DMS114 treated with DMSO at 0.1 percent for 48 hours (cell line): ENCODE data around the gene NUBP1.

Source experiments
- DNase-seq: peaks from one replicate; lab custom pipeline; 2025; ENCODE audit not compliant: unreplicated experiment; lab: John Stamatoyannopoulos, UW

The NUBP1 gene

GRCh38 chr16:10799736-10800135 lies 56.1 kb downstream of the NUBP1 start:
- DNase-seq: no peak

DNA sequence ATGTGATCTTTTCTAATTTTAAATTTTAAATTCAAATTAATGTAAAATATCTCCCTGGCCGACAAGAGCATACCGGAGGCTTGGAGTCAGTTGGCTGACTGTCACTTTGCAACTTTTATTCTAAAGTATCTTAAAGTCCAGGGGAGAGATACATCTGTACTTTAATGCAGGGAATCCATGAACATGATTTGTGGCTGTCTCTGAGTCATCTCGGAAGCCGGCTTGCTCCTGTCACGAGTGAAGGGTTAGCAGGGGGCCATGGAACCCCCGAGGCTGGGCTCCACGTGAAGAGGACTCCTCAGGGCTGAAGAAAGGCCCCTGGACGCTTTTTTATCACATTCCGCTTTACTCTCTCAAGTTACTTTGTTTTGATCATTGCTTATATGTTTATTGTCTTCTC lies 61.7 kb downstream of the NUBP1 start:
- no peak for DNase-seq

DNA sequence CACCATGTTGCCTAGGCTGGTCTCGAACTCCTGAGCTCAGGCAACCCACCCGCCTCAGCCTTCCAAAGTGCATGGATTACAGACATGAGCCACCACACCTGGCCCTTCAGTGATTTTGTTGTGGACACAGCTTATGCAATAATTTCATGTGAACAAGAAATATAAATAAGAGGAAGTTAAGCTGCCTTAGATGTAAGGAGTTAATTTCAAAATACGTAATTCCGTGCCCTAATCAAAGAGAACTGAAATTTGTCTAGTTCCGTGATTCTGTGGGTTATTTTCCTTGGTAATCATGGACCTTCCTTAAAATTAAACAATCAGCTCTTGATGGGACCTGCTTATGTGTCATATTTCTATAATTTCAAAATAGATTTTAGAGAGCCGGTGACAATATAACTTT lies 63.1 kb downstream of the NUBP1 start:
- DNase-seq: no peak

GRCh38 chr16:10808218-10808617 lies 64.6 kb downstream of the NUBP1 start:
- no peak for DNase-seq

DNA sequence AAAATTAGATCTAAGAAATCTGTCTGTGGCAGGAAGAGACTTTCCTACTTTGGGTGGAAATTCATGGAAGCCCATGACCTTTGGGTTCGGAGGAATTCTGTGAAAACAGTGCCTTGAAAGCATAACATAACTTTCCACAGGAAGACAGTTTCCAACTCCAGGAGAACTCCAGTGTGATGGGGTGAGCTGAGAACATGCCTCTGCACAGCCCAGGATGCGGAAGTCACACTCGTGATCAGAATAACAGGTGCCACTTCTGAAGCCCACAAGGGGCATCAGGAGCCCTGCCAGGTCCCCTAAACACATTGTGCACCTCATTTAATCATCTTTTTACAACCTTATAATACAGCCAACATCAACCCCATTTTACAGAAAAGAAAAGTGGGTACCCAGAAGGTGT lies 65.2 kb downstream of the NUBP1 start:
- no peak for DNase-seq

GRCh38 chr16:10809706-10810105 lies 66.1 kb downstream of the NUBP1 start:
- no peak for DNase-seq

- no peak for DNase-seq
These were observed 68.9 kb downstream of the NUBP1 start for GRCh38 chr16:10812312-10813098.

GRCh38 chr16:10813099-10813455 lies 69.4 kb downstream of the NUBP1 start:
- no peak for DNase-seq

- DNase-seq: no peak
These were observed 73.9 kb downstream of the NUBP1 start for GRCh38 chr16:10817514-10817913.

DNA sequence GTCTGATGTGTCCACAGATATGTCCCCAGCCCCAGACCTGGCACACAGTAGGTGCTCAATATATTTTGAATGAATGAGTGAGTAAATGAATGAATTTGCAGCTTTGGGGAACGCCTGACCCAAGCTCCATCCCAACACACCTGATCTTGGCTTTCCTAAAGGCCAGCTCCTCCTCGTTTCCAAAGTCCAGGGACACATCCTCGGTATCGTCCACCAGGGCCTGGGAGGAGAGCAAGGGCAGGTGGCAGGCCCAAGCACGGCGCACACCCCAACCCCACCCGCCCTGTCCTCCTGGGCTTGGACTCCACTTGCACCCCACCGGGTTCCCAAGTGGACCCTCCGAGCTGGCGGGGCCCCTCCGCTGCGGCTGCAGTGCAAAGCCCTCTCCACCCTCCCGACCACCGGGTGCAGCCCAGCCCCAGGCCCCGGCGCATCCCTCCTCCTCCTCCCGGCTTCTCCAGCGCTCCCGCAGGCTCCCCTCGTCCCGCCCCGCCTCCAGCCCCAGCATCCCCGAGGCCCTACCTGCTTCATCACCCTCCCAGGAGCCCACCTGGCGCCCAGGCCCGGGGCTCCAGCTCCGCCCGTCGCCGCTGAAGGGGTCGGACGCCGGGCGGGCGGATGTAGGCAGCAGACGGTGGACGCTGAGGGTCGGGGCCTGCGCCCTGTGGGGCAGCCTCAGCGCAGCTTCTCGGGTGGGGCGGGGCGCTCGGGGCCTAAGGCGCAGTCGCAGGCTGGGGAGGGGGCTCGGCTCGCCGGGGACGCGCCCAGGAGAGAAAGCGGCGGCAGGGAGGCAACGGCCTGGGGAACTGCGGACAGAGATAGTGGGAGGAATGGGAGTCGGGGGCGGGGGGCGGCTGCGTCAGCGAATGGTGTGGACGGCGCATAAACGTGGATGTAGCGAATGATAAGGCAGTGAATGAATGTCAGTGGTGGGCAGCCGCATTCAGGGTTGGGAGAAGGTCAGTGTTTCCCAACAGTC lies 74.6 kb downstream of the NUBP1 start, which contains the start of gene TVP23A:
TSS of gene TVP23A (minus strand) at position 832 of the 979 bp plus-strand sequence. CDS start at position 531, 301 bp downstream.
- no peak for DNase-seq
